GM12891 (cell line): ENCODE results near the gene ZNF230. TPM values are rescaled to one million over a fixed set of nuclear protein-coding genes. Genes with fewer than 3 reads are reported as not detected.
A peak's percentile ranks its signal among the peaks of the same experiment; 100 is the strongest.

Source experiments
- DNase-seq: peaks from one replicate; pipeline ENCODE4 v3.0.0; 2011; ENCODE audit warnings: low spot score; ENCODE audit not compliant: insufficient read length
- FAIRE-seq: peaks from 2 replicates; lab custom pipeline; 2011; peaks lifted over from hg19 to GRCh38; lab: Jason Lieb, UNC
- PAX5 ChIP-seq: IDR thresholded peaks from 2 replicates; pipeline ENCODE4 v1.6.1; 2011; ENCODE audit warnings: low read length, moderate library complexity, mild to moderate bottlenecking; ENCODE audit not compliant: insufficient read depth, severe bottlenecking
- POLR2A ChIP-seq: IDR thresholded peaks from 2 replicates; pipeline ENCODE4 v1.6.1; 2011; ENCODE audit warnings: low read depth, low read length, control low read depth
- POLR2AphosphoS5 ChIP-seq: IDR thresholded peaks from 2 replicates; pipeline ENCODE4 v1.6.1; 2011; ENCODE audit warnings: low read depth, low read length, control low read depth
- POU2F2 ChIP-seq: IDR thresholded peaks from 2 replicates; pipeline ENCODE4 v1.6.1; 2011; ENCODE audit warnings: low read depth, mild to moderate bottlenecking, control low read depth, low read length, moderate library complexity
- SPI1 ChIP-seq: IDR thresholded peaks from 2 replicates; pipeline ENCODE4 v1.6.1; 2011; ENCODE audit warnings: low read depth, low read length, control low read depth
- TAF1 ChIP-seq: IDR thresholded peaks from 2 replicates; pipeline ENCODE4 v1.6.1; 2011; ENCODE audit warnings: low read depth, low read length, control low read depth
- polyA plus RNA-seq: library from polyadenylated mRNA; unstranded; fragments of >200 nt; gene quantifications from one replicate; pipeline ENCODE4 v1.2.1, GENCODE V29; 2012; ENCODE audit warnings: low read depth, missing spikeins, inconsistent platforms; ENCODE audit not compliant: missing spikeins

The ZNF230 gene
- 1.5 TPM for polyA plus RNA-seq

GRCh38 chr19:44002566-44003460 lies at the start of gene ZNF230:
Gene ZNF230, plus strand, starts transcription at chr19:44002957. Its CDS starts 4,122 bp downstream, at chr19:44007079.
- peak; percentile 96 for FAIRE-seq
- TF ChIP-seq PAX5, result no peak
- TF ChIP-seq POLR2A, result no peak; the same call in 1 of the 2 replicates
- peak; percentile 19; the same call in 1 of the 2 replicates for TF ChIP-seq TAF1
- peak; percentile 11; the same call in 1 of the 2 replicates for TF ChIP-seq POU2F2
- peak; percentile 60; the same call in 1 of the 2 replicates for TF ChIP-seq POLR2AphosphoS5
- TF ChIP-seq SPI1, result peak; percentile 80

GRCh38 chr19:43956827-43957226 lies 45.9 kb upstream of the ZNF230 start:
- no peak for DNase-seq
- TF ChIP-seq PAX5 (no peak), POLR2AphosphoS5 (no peak), SPI1 (peak; percentile 84)
- FAIRE-seq, result no peak

More at GRCh38 chr19:44002566-44003460, at the start of gene ZNF230:
- peak; percentile 55 for DNase-seq

DNA sequence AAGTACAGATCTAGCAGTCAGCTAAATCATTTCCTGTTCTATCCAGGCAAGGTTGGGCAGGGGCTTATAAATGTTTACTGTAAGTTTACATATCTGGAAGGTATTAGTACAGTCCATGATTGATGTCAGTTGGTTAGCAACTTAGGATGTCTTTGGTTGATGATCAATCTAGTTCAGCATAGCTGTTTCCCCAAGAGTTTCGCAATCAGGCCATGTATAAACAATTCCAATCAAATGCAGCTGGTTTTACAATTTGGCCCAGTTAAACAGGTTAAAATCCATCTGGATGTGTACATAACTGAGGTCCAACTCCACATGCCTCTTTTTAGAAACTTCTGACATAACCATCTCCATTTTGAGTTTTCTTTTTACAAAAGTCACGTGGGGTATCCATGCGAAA lies 44.9 kb upstream of the ZNF230 start:
- TF ChIP-seq POU2F2, result no peak
- TF ChIP-seq POLR2AphosphoS5, result no peak
- no peak for TF ChIP-seq TAF1
- no peak for TF ChIP-seq PAX5
- no peak for TF ChIP-seq SPI1
- TF ChIP-seq POLR2A, result no peak

DNA sequence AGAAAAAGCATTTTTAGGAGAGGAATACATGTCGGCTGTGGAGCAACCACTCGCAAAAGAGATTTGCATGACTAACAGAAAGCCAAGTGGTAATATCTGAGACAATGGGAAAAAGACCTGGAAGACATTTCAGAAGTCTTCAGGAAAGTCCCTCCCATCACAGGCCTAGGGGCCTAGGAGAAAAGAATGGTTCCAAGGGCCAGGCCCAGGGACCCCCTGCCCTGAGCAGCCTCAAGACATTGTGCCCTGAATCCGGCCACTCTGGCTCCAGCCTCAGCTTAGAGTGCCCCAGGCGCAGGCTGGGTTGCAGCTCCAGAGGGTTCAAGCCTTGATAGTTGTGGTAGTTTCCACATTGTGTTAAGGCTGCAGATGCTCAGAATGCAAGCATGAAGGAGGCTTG lies 42.3 kb upstream of the ZNF230 start:
- TF ChIP-seq POLR2A (no peak), PAX5 (no peak), POU2F2 (no peak), SPI1 (no peak), POLR2AphosphoS5 (no peak), TAF1 (no peak)
- FAIRE-seq (no peak), DNase-seq (no peak)

More for the DNA sequence above, 44.9 kb upstream of the ZNF230 start:
- no peak for DNase-seq
- no peak for FAIRE-seq

GRCh38 chr19:43966079-43966694 lies 36.6 kb upstream of the ZNF230 start:
- FAIRE-seq (no peak), DNase-seq (no peak)
- no peak for TF ChIP-seq SPI1
- TF ChIP-seq POLR2A, result no peak
- no peak for TF ChIP-seq TAF1
- no peak for TF ChIP-seq PAX5
- no peak for TF ChIP-seq POU2F2
- no peak for TF ChIP-seq POLR2AphosphoS5

- TF ChIP-seq POLR2A (no peak), TAF1 (no peak), PAX5 (no peak), POU2F2 (no peak), POLR2AphosphoS5 (no peak), SPI1 (no peak)
- FAIRE-seq (no peak), DNase-seq (no peak)
Measured at GRCh38 chr19:43976732-43977131, 26.0 kb upstream of the ZNF230 start.

DNA sequence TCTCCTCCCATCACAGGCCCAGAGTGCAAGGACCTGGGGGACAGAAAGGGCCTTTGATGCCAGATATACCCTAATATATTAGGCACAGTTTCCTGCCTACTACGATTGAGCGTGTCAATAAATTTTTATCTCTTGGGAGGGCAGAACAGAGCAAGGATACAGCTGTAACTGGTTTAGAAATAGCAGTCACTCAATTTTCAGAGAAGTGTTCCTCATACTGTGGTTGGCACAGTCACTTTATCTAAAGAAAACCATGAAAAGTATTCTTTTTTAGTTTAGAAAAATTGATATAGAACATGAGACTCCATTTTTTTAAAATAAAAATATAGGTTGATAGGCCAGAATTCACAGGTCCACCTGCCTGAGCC lies 19.2 kb upstream of the ZNF230 start:
- DNase-seq, result no peak
- no peak for FAIRE-seq
- TF ChIP-seq POLR2A (no peak), POLR2AphosphoS5 (no peak), PAX5 (no peak), POU2F2 (no peak), TAF1 (no peak), SPI1 (no peak)

- TF ChIP-seq POLR2AphosphoS5 (no peak), PAX5 (no peak), POLR2A (0 out of 2 replicates have a peak, but pooled peaks have one; percentile 46), TAF1 (peak; percentile 84), POU2F2 (peak; percentile 19; the same call in 1 of the 2 replicates), SPI1 (peak; percentile 52)
- FAIRE-seq (peak; percentile 96), DNase-seq (no peak)
Measured at GRCh38 chr19:43983912-43984686, 18.7 kb upstream of the ZNF230 start, which contains the start of gene ZNF155. Gene ZNF155, plus strand, starts transcription at chr19:43984188. Its CDS starts 4,356 bp downstream, at chr19:43988544.
